Psoas muscle (tissue), 8 donors: ENCODE results near the gene TUBA3C. TPM values are rescaled to one million over a fixed set of nuclear protein-coding genes. Genes with fewer than 3 reads are reported as not detected.

Experiments
- ATAC-seq, 4 donors: fragments of 200-7000 bp; cut with Tn5 transposase; one replicate each; pipeline ENCODE4 v1.9.1; 2020; ENCODE audit warnings: moderate library complexity in 3 of 4, mild to moderate bottlenecking in 2 of 4
- DNase-seq, 2 donors: peaks; one replicate each; pipeline ENCODE4 v3.0.0-alpha.2; 2020
- H3K27ac ChIP-seq: fragments of 200-600 bp; one replicate; pipeline ENCODE4 v1.8.0; 2022
- H3K27me3 ChIP-seq, 3 donors: fragments of 200-600 bp in 1 of 3; one replicate each; pipeline versions ENCODE4 v1.6.1 to v1.8.0; 2013 to 2022; ENCODE audit warnings: low read length in 2 of 3, mild to moderate bottlenecking in 2 of 3, moderate library complexity in 1 of 3; ENCODE audit not compliant: insufficient read depth in 3 of 3
- H3K36me3 ChIP-seq, 2 donors: fragments of 200-600 bp in 1 of 2; one replicate each; pipeline versions ENCODE4 v1.6.1 to v1.8.0; 2013 to 2022; ENCODE audit warnings: low read depth in 1 of 2, mild to moderate bottlenecking in 1 of 2, moderate library complexity in 1 of 2; ENCODE audit not compliant: insufficient read depth in 1 of 2
- H3K4me1 ChIP-seq: fragments of 200-600 bp; one replicate; pipeline ENCODE4 v1.8.0; 2022
- H3K4me3 ChIP-seq: fragments of 200-600 bp; one replicate; pipeline ENCODE4 v1.8.0; 2022; ENCODE audit warnings: mild to moderate bottlenecking
- H3K9me3 ChIP-seq: fragments of 200-600 bp; one replicate; pipeline ENCODE4 v1.8.0; 2022
- WGBS, 3 donors: extraction: QIAGEN DNeasy Blood & Tissue Kit; methylation state at CpG; one replicate each; pipeline versions ENCODE4 v1.1.6 to v1.1.7; 2013; 5-methylcytosine and 5-hydroxymethylcytosine counted together
- intact Hi-C, 2 donors: fragments of 100-400 bp; cut with DNase I; formaldehyde crosslinking; loops; one replicate each; pipeline versions ENCODE4 v1.11.0 to v1.14.2; 2022
- polyA plus RNA-seq, 3 donors: library from polyadenylated mRNA; stranded (reverse); fragments of 200-250 nt; gene quantifications; one replicate each; pipeline ENCODE4 v1.2.3, GENCODE V29; 2013
- total RNA-seq, 4 donors: library from RNA; stranded (reverse); fragmentation: NEBNext Ultra II Directional in 2 of 4; extraction: Animal tissue kit (Norgen Biotek cat#: 25700) in 2 of 4; gene quantifications; one replicate each; pipeline versions ENCODE4 v1.2.1 to v1.2.4, GENCODE V29; 2021 to 2023
- TF ChIP-seq, protein P1 (sequence below): fragments of 200-600 bp; IDR thresholded peaks from one replicate; pipeline ENCODE4 v1.8.0; 2022; ENCODE audit warnings: antibody characterized with exemption
- donor health status: healthy with polysubstance abuse.
- donor health status: DM: no; HTN: no; CAD: no; lungs with moderate emphysema.
- donor health status: Bipolar disorder and iron deficiency.
- donor health status: healthy.
- donor health status: DM: yes; HTN: yes; CAD: no.
- donor health status: DM: no; HTN: no; CAD: no.
- donor health status: DM: no; HTN: no; CAD: no.
- donor health status: DM: yes; HTN: yes; CAD: no.

The TUBA3C gene
- total and polyA plus RNA-seq, 7 donors: 0.03 TPM; not detected in 6

- intact Hi-C loops: no loop called here
- Histone ChIP-seq H3K27me3 (no peaks in the 10 kb centered on the region), H3K4me3 (no peak overlapping the region), H3K27ac (no peak overlapping the region), H3K4me1 (no peaks in the 10 kb centered on the region), H3K9me3 (no peaks in the 10 kb centered on the region), H3K36me3 (no peaks in the 10 kb centered on the region)
- DNase-seq (no peak), ATAC-seq (no peak)
- TF ChIP-seq, protein P1, sequence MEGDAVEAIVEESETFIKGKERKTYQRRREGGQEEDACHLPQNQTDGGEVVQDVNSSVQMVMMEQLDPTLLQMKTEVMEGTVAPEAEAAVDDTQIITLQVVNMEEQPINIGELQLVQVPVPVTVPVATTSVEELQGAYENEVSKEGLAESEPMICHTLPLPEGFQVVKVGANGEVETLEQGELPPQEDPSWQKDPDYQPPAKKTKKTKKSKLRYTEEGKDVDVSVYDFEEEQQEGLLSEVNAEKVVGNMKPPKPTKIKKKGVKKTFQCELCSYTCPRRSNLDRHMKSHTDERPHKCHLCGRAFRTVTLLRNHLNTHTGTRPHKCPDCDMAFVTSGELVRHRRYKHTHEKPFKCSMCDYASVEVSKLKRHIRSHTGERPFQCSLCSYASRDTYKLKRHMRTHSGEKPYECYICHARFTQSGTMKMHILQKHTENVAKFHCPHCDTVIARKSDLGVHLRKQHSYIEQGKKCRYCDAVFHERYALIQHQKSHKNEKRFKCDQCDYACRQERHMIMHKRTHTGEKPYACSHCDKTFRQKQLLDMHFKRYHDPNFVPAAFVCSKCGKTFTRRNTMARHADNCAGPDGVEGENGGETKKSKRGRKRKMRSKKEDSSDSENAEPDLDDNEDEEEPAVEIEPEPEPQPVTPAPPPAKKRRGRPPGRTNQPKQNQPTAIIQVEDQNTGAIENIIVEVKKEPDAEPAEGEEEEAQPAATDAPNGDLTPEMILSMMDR: no peak
- WGBS, 3 donors: 52 to 69% (median 61%) methylated on average over 6 of the region's 6 CpGs
Measured at GRCh38 chr13:19172647-19173030, 9.0 kb downstream of the TUBA3C start.

DNA sequence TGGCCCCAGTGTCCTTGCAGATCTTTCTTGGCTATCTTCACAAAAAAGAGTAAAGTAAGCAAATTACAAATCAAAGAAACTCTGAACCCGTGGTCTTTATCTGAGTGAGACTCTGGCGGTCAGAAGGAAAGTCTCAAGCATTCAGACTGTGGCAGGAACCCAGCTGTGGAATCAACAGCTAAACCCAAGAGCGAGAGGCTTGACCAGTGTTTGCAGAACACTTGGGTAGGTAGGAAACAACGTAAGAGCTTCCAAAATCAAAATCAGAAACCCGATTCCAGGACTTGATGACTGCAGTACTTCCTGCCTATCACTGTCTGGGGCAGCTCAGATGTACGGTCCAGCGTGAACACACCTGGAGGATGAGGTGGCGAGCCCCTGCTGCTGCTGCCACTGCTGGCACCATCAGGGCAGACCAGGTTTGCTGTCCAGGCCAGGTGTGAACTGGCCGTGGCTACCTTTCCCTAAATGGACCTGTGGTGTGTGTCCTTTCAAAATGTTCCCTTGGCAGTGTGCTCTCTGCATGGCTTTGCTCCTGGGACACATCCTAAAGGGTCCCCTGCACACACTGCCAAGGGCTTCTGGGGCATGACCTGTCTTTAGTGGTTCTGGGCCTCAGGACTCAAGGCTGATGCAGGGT lies 9.5 kb downstream of the TUBA3C start:
- no peaks in the 10 kb centered on the region for H3K36me3 ChIP-seq
- H3K27ac ChIP-seq: no peak overlapping the region
- H3K4me3 ChIP-seq: no peak overlapping the region
- H3K27me3 ChIP-seq: no peaks in the 10 kb centered on the region
- H3K9me3 ChIP-seq: no peaks in the 10 kb centered on the region
- no peaks in the 10 kb centered on the region for H3K4me1 ChIP-seq
- intact Hi-C loops: no loop called here
- TF ChIP-seq, protein P1: no peak
- ATAC-seq: no peak
- 63 to 66% (median 66%) methylated on average over 9 of the region's 9 CpGs for WGBS, 3 donors
- DNase-seq: no peak

- H3K4me1 ChIP-seq: no peaks in the 10 kb centered on the region
- no peaks in the 10 kb centered on the region for H3K27me3 ChIP-seq
- 84 to 88% (median 87%) methylated on average over 7 of the region's 7 CpGs for WGBS, 3 donors
- intact Hi-C loops: no loop called here
- DNase-seq (no peak), ATAC-seq (no peak)
- no peak overlapping the region for H3K4me3 ChIP-seq
- no peaks in the 10 kb centered on the region for H3K9me3 ChIP-seq
- no peaks in the 10 kb centered on the region for H3K36me3 ChIP-seq
- TF ChIP-seq, protein P1: no peak
- no peak overlapping the region for H3K27ac ChIP-seq
Measured at GRCh38 chr13:19171563-19171962, 10.1 kb downstream of the TUBA3C start.

GRCh38 chr13:19169991-19170390 lies 11.6 kb downstream of the TUBA3C start:
- ATAC-seq: no peak

More at GRCh38 chr13:19169991-19170390, 11.6 kb downstream of the TUBA3C start:
- Histone ChIP-seq H3K4me1 (no peaks in the 10 kb centered on the region), H3K9me3 (no peaks in the 10 kb centered on the region), H3K36me3 (no peaks in the 10 kb centered on the region), H3K4me3 (no peak overlapping the region), H3K27ac (no peak overlapping the region), H3K27me3 (no peaks in the 10 kb centered on the region)
- intact Hi-C loops: no loop called here
- DNase-seq: no peak
- WGBS, 3 donors: 56 to 61% (median 58%) methylated on average over 4 of the region's 4 CpGs
- TF ChIP-seq, protein P1: no peak
